Kidney epithelial cell (primary cell): Measurements from ENCODE around the gene RABGAP1L. TPM values are rescaled to one million over a fixed set of nuclear protein-coding genes. Genes with fewer than 3 reads are reported as not detected.
"Not testable (repeated sequence)": the region's sequence is repeated elsewhere in the genome, so short reads cannot be mapped to it uniquely, and the experiment has no call there.

Source experiments
- DNase-seq: peaks from one replicate; pipeline ENCODE4 v3.0.0-alpha.2; 2010; ENCODE audit warnings: low read depth
- H3K27me3 ChIP-seq: 2 replicates; pipeline ENCODE4 v1.6.0; 2011; ENCODE audit warnings: low read length; ENCODE audit not compliant: control insufficient read depth, insufficient read depth
- H3K36me3 ChIP-seq: 2 replicates; pipeline ENCODE4 v1.5.1; 2011; ENCODE audit warnings: low read length; ENCODE audit not compliant: control insufficient read depth, insufficient read depth
- H3K4me3 ChIP-seq: 2 replicates; pipeline ENCODE4 v1.5.1; 2011; ENCODE audit warnings: low read depth, mild to moderate bottlenecking, control low read depth, low read length
- total RNA-seq: library from RNA; depleted of rRNA; stranded (reverse); fragments of >200 nt; gene quantifications from 2 replicates; pipeline ENCODE4 v1.2.3, GENCODE V29; 2015
- TF ChIP-seq, protein P1 (sequence below): IDR thresholded peaks from 2 replicates; pipeline ENCODE4 v1.5.1; 2011; ENCODE audit warnings: mild to moderate bottlenecking, moderate library complexity, low read length, control low read depth, inconsistent platforms; ENCODE audit not compliant: insufficient read depth, poor library complexity, severe bottlenecking

Gene RABGAP1L
- total RNA-seq, 1 donor from 2014 or later = 22.1 TPM

DNA sequence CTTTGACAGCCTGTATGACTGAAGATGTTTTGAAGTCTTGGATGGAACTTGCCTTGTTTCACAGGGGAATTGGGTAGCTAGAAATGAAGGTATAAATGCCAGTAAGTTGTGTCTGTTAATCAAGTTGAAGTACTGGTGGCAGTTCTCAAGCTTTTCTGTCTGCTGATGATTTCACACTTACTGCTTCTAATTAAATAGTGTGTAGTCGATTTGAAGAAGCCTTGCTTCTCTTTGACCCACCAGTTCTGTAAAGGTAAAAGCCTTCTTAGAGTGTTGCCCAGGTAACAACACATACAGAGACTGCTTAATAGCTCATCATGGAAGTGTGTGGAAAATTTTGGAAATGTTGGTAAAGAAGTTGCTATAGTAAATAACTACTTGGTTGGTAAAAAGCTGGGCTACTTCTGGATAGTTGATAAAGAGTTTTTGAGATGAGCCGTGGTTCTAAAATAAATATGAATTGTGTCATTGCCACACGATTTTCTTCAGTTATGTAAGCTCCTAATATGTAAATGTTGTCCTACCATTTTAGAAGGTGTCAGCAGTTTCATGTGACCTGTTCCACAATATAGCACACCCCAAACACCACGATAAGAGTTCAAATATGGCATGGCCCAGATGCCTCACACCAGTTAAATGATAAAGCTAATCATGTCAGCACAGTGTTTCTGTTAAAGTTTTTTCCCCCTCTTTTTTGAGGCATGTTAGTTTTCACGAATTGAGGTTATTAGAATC, 7.4 kb downstream of the RABGAP1L start:
- DNase-seq = no peak
- TF ChIP-seq, protein P1, sequence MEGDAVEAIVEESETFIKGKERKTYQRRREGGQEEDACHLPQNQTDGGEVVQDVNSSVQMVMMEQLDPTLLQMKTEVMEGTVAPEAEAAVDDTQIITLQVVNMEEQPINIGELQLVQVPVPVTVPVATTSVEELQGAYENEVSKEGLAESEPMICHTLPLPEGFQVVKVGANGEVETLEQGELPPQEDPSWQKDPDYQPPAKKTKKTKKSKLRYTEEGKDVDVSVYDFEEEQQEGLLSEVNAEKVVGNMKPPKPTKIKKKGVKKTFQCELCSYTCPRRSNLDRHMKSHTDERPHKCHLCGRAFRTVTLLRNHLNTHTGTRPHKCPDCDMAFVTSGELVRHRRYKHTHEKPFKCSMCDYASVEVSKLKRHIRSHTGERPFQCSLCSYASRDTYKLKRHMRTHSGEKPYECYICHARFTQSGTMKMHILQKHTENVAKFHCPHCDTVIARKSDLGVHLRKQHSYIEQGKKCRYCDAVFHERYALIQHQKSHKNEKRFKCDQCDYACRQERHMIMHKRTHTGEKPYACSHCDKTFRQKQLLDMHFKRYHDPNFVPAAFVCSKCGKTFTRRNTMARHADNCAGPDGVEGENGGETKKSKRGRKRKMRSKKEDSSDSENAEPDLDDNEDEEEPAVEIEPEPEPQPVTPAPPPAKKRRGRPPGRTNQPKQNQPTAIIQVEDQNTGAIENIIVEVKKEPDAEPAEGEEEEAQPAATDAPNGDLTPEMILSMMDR = no peak
- Histone ChIP-seq H3K27me3 (no peaks in the 10 kb centered on the region), H3K36me3 (no peaks in the 10 kb centered on the region), H3K4me3 (no peak overlapping the region)

DNA sequence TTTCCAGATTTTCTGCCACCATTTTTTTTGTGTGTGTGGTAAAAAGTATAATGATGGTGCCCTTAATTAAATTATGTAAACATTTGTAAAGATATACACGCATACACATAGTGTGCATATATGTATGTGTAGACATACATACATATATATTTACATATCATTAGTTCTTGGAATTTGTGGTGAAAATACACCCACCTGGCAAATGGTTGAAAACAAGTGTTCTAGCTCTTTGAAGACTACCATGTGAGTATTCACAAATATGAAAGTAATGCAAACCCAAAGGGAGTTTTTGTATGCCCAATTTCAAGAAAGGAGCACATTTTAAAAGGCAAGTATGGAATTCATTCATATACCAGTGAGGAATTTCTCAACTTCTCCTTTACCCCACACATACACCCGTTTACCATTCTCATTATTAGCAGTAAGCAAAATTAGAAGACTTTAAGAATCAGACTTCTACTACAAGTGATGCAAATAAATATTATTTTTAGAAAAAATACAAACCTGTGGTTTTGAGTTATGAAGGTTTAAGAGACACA, 8.0 kb downstream of the RABGAP1L start:
- no peaks in the 10 kb centered on the region for H3K36me3 ChIP-seq
- H3K4me3 ChIP-seq = no peak overlapping the region
- no peaks in the 10 kb centered on the region for H3K27me3 ChIP-seq
- TF ChIP-seq, protein P1 = no peak
- no peak for DNase-seq

DNA sequence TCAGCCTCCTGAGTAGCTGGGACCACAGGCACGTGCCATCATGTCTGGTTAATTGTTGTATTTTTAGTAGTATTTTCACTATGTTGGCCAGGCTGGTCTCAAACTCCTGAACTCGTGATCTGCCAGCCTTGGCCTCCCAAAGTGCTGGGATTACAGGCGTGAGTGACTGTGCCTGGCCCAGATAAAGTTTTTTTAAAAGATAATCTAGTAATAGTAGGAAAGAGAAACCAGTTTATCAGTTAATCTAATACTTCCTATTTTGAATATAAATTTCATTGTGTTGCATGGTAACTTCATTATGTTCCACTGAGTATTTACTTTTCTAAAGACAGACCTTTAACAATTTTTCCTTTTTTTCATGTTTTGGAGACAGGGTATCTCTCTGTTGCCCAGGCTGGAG, 10.0 kb downstream of the RABGAP1L start:
- DNase-seq = no peak
- H3K36me3 ChIP-seq = no peaks in the 10 kb centered on the region
- H3K27me3 ChIP-seq = no peaks in the 10 kb centered on the region
- TF ChIP-seq, protein P1 = no peak
- no peak overlapping the region for H3K4me3 ChIP-seq

DNA sequence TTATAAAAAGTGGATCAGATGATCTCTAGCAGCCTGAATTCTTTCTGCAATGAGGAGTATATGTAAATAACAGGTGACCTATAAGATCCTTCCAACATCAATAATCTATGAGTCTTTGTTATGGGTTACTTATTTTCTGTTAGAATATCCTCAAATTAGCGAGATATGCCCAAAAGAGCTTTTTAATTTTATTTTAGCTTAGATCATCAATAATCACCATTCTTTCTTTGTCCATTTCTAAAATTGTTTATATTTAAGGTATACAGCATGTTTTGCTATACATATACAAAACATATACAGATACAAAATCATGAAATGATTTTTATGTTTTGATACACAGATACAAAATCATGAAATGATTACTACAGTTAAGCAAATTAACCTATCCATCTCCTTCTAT, 11.8 kb downstream of the RABGAP1L start:
- H3K4me3 ChIP-seq = no peak overlapping the region
- no peak for DNase-seq
- TF ChIP-seq, protein P1 = no peak
- H3K36me3 ChIP-seq = no peaks in the 10 kb centered on the region
- H3K27me3 ChIP-seq = no peaks in the 10 kb centered on the region

DNA sequence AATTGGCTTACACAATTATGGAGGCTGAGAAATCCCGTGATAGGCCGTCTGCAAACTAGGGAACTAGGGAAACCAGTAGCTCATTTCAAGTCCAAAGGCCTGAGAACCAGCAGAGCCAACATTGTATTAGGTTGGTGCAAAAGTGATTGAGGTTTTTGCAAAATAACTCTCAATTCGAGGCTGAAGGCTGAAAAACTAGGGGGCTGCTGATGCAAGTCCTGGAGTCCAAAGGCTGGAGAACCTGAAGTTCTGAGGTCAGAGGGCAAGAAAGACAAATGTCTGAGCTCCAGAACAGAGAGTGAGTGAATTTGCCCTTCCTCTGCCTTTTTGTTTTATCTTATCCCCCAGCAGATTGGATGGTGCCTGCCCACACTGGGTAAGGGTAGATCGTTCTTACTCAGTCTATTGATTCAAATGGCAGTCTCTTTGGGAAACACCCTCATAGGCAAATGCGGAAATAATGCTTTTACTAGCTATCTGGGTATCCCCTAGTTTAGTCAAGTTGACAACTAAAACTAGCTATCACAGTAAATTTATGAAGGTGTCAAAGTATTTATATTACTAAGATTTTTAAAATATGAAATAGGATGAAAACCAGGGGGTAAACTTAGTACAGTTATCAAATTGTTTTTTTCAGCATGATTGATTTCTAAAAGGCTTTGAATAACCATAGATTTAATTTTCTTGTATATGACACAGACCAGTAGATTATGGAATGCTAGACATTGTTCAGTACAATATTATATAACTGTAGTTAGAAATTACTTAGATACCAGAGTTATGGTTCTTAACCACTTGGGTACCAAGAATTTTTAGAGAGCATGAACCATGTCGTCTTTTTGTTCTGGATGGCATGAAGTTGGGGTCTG, 15.4 kb downstream of the RABGAP1L start:
- no peaks in the 10 kb centered on the region for H3K27me3 ChIP-seq
- H3K36me3 ChIP-seq = no peaks in the 10 kb centered on the region
- TF ChIP-seq, protein P1 = no peak
- no peak for DNase-seq
- no peak overlapping the region for H3K4me3 ChIP-seq

DNA sequence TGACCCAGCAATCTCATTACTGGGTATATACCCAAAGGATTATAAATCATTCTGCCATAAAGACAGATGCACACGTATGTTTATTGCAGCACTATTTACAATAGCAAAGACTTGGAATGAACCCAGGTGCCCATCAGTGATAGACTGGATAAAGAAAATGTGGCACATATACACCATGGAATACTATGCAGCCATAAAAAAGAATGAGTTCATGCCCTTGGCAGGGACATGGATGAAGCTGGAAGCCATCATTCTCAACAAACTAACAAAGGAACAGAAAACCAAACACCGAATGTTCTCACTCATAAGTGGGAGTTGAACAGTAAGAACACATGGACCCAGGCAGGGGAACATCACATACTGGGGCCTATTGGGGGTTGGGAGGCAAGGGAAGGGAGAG, 19.1 kb downstream of the RABGAP1L start:
- not testable (repeated sequence) for H3K36me3 ChIP-seq, H3K27me3 ChIP-seq, H3K4me3 ChIP-seq, DNase-seq
